A549 treated with GW870086 at 1 μM for 4 hours (cell line): Measurements from ENCODE around the gene MTMR2. TPM values are rescaled to one million over a fixed set of nuclear protein-coding genes. Genes with fewer than 3 reads are reported as not detected.

ENCODE experiments used
- total RNA-seq: library from RNA; stranded (reverse); fragments of 200-300 nt; extraction: Qiagen RNA extraction; gene quantifications from 5 replicates; pipeline ENCODE4 v1.2.3, GENCODE V29; 2022; ENCODE audit warnings: low read depth

MTMR2 gene
- 19.4 to 24.2 TPM (median 23.1 TPM) in 5 replicates for total RNA-seq

GRCh38 chr11:95923728-95924413 is at the start of gene MTMR2:
Gene MTMR2 (minus strand): TSS chr11:95924107. CDS start chr11:95923954, 153 bp downstream.

GRCh38 chr11:95790123-95790932 is 133.6 kb downstream of the MTMR2 start, which contains the start of gene CEP57:
Gene CEP57 (plus strand): TSS chr11:95790498. CDS start chr11:95790699, 201 bp downstream.

GRCh38 chr11:95789506-95790122 is 134.3 kb downstream of the MTMR2 start, which contains the start of gene FAM76B:
Gene FAM76B (minus strand): TSS chr11:95789782. CDS start chr11:95789478, 304 bp downstream.

Other genes with a start within 250 kb of the MTMR2 start
- 7.3 to 9.4 TPM (median 8.0 TPM) in 5 replicates for gene FAM76B, start 134.3 kb downstream of the MTMR2 start, total RNA-seq
- 13.2 to 16.3 TPM (median 14.6 TPM) in 5 replicates for gene CEP57, start 133.6 kb downstream of the MTMR2 start, total RNA-seq